WTC11 (cell line): ENCODE measurements around the gene TXN. TPM values are rescaled to one million over a fixed set of nuclear protein-coding genes. Genes with fewer than 3 reads are reported as not detected.

Experiments
- ATAC-seq: fragments of 200-7000 bp; cut with Tn5 transposase; 2 replicates; pipeline ENCODE4 v1.10.0; 2021; ENCODE audit warnings: mild to moderate bottlenecking, moderate library complexity
- CTCF ChIA-PET: fragments of 300-600 bp; sonication (Branson Sonifier 250); formaldehyde crosslinking; loops from one replicate; lab custom pipeline; 2021; ENCODE audit warnings: antibody characterized with exemption; lab: Charles Lee
- POLR2A ChIA-PET: fragments of 350-600 bp; sonication (Branson Sonifier 250); formaldehyde crosslinking; loops from one replicate; lab custom pipeline; 2021; ENCODE audit warnings: antibody characterized with exemption; lab: Charles Lee
- DNase-seq: peaks from one replicate; pipeline ENCODE4 v3.0.0; 2021; ENCODE audit warnings: low spot score
- H3K27ac Mint-ChIP-seq: 2 replicates; pipeline ENCODE4 v1.8.0; 2021; ENCODE audit warnings: mixed read lengths
- H3K27me3 Mint-ChIP-seq: 2 replicates; pipeline ENCODE4 v1.8.0; 2021; ENCODE audit warnings: low read depth, mild to moderate bottlenecking, moderate library complexity, mixed read lengths
- H3K36me3 Mint-ChIP-seq: 2 replicates; pipeline ENCODE4 v1.8.0; 2021; ENCODE audit warnings: mixed read lengths
- H3K4me1 Mint-ChIP-seq: 2 replicates; pipeline ENCODE4 v1.8.0; 2022; ENCODE audit warnings: mixed read lengths
- H3K4me3 Mint-ChIP-seq: 2 replicates; pipeline ENCODE4 v1.8.0; 2021; ENCODE audit warnings: mild to moderate bottlenecking, moderate library complexity, mixed read lengths
- H3K9me3 Mint-ChIP-seq: 2 replicates; pipeline ENCODE4 v1.8.0; 2021; ENCODE audit warnings: mixed read lengths
- AR ChIP-seq: fragments of 250-450 bp; sonication (Bioruptor Pico); IDR thresholded peaks from 2 replicates; pipeline ENCODE4 v1.9.0; 2021; ENCODE audit warnings: mild to moderate bottlenecking
- ATF1 ChIP-seq: sonication (generic); formaldehyde crosslinking; IDR thresholded peaks from 2 replicates; pipeline ENCODE4 v1.8.1; 2023; ENCODE audit warnings: mild to moderate bottlenecking, moderate library complexity, missing genetic modification reagents
- ATF3 ChIP-seq: sonication (generic); formaldehyde crosslinking; conservative IDR thresholded peaks from 2 replicates; pipeline ENCODE4 v1.8.1; 2022; ENCODE audit warnings: mild to moderate bottlenecking, missing genetic modification reagents
- ATF6 ChIP-seq: sonication (generic); formaldehyde crosslinking; IDR thresholded peaks from 2 replicates; pipeline ENCODE4 v1.8.1; 2023; ENCODE audit warnings: mild to moderate bottlenecking, missing genetic modification reagents
- CTCF ChIP-seq: fragments of 200-600 bp; IDR thresholded peaks from 2 replicates; pipeline ENCODE4 v1.8.0; 2022; ENCODE audit warnings: antibody characterized with exemption
- E2F1 ChIP-seq: sonication (generic); formaldehyde crosslinking; IDR thresholded peaks from 2 replicates; pipeline ENCODE4 v1.8.0; 2022; ENCODE audit warnings: mild to moderate bottlenecking, missing genetic modification reagents
- FOXP4 ChIP-seq: sonication (generic); formaldehyde crosslinking; IDR thresholded peaks from 2 replicates; pipeline ENCODE4 v1.8.0; 2022; ENCODE audit warnings: mild to moderate bottlenecking, missing genetic modification reagents
- IRF1 ChIP-seq: sonication (generic); formaldehyde crosslinking; IDR thresholded peaks from 2 replicates; pipeline ENCODE4 v1.8.0; 2023; ENCODE audit warnings: missing genetic modification reagents
- JUN ChIP-seq: sonication (generic); formaldehyde crosslinking; IDR thresholded peaks from 2 replicates; pipeline ENCODE4 v1.8.0; 2023; ENCODE audit warnings: mild to moderate bottlenecking, missing genetic modification reagents
- MAX ChIP-seq: sonication (generic); formaldehyde crosslinking; IDR thresholded peaks from 2 replicates; pipeline ENCODE4 v1.8.0; 2022; ENCODE audit warnings: mild to moderate bottlenecking, missing genetic modification reagents
- OVOL2 ChIP-seq: fragments of 250-450 bp; sonication (Bioruptor Pico); IDR thresholded peaks from 2 replicates; pipeline ENCODE4 v1.9.0; 2021; ENCODE audit warnings: mild to moderate bottlenecking, borderline replicate concordance
- PREB ChIP-seq: sonication (generic); formaldehyde crosslinking; IDR thresholded peaks from 2 replicates; pipeline ENCODE4 v1.8.1; 2022; ENCODE audit warnings: mild to moderate bottlenecking, missing genetic modification reagents, moderate library complexity, borderline replicate concordance
- SMAD3 ChIP-seq: sonication (generic); formaldehyde crosslinking; IDR thresholded peaks from 2 replicates; pipeline ENCODE4 v1.8.0; 2022; ENCODE audit warnings: missing genetic modification reagents, mild to moderate bottlenecking, borderline replicate concordance
- SP1 ChIP-seq: sonication (generic); formaldehyde crosslinking; conservative IDR thresholded peaks from 2 replicates; pipeline ENCODE4 v1.8.1; 2022; ENCODE audit warnings: missing genetic modification reagents
- TEAD4 ChIP-seq: sonication (generic); formaldehyde crosslinking; IDR thresholded peaks from 2 replicates; pipeline ENCODE4 v1.8.0; 2022; ENCODE audit warnings: mild to moderate bottlenecking, missing genetic modification reagents
- USF2 ChIP-seq: sonication (generic); formaldehyde crosslinking; IDR thresholded peaks from 2 replicates; pipeline ENCODE4 v1.8.1; 2023; ENCODE audit warnings: mild to moderate bottlenecking, missing genetic modification reagents, moderate library complexity
- ZNF232 ChIP-seq: sonication (generic); formaldehyde crosslinking; IDR thresholded peaks from 2 replicates; pipeline ENCODE4 v1.8.0; 2022; ENCODE audit warnings: mild to moderate bottlenecking, missing genetic modification reagents
- ZNF396 ChIP-seq: fragments of 250-450 bp; sonication (Bioruptor Pico); IDR thresholded peaks from 2 replicates; pipeline ENCODE4 v1.8.0; 2021; ENCODE audit warnings: mild to moderate bottlenecking, moderate library complexity, borderline replicate concordance
- ZNF671 ChIP-seq: fragments of 250-450 bp; sonication (Bioruptor Pico); IDR thresholded peaks from 2 replicates; pipeline ENCODE4 v1.8.0; 2021; ENCODE audit warnings: mild to moderate bottlenecking
- ZSCAN18 ChIP-seq: fragments of 250-450 bp; sonication (Bioruptor Pico); IDR thresholded peaks from 2 replicates; pipeline ENCODE4 v2.1.2; 2022; ENCODE audit warnings: mild to moderate bottlenecking, moderate library complexity
- total RNA-seq: library from RNA; stranded (reverse); gene quantifications from 3 replicates; pipeline ENCODE4 v1.2.3, GENCODE V29; 2021

The TXN gene
- total RNA-seq, 1 experiment from 2014 or later = 245 TPM

GRCh38 chr9:110241260-110241857 is 14.9 kb downstream of the TXN start:
- Mint-ChIP-seq H3K27ac (no peak overlapping the region), H3K27me3 (no peaks in the 10 kb centered on the region), H3K4me3 (no peak overlapping the region), H3K36me3 (peaks cover 18% of the 10 kb centered on the region), H3K4me1 (peaks cover 8% of the 10 kb centered on the region), H3K9me3 (peaks cover 3% of the 10 kb centered on the region)
- CTCF ChIA-PET = interaction anchor here (1.7 kb wide), 1 partner anchor 24 kb away, joined by 7 read pairs; no protein-coding TSS in a partner anchor
- TF ChIP-seq ZSCAN18 (CRISPR knock-in tag) (no peak), PREB (CRISPR knock-in tag) (no peak), SP1 (CRISPR knock-in tag) (no peak), ZNF232 (CRISPR knock-in tag) (no peak), JUN (CRISPR knock-in tag) (no peak), ZNF671 (no peak), FOXP4 (no peak), USF2 (no peak), ATF3 (CRISPR knock-in tag) (no peak), ATF6 (CRISPR knock-in tag) (no peak), OVOL2 (no peak), TEAD4 (CRISPR knock-in tag) (no peak), SMAD3 (CRISPR knock-in tag) (no peak), ZNF396 (CRISPR knock-in tag) (no peak), E2F1 (CRISPR knock-in tag) (no peak), MAX (no peak), IRF1 (CRISPR knock-in tag) (no peak), ATF1 (CRISPR knock-in tag) (no peak), AR (CRISPR knock-in tag) (no peak), CTCF (no peak)
- DNase-seq (no peak), ATAC-seq (no peak)
- POLR2A ChIA-PET = interaction anchor here (1.3 kb wide), 1 partner anchor 29 kb away, joined by 3 read pairs; no protein-coding TSS in a partner anchor
